HG03342 (cell line): Measurements from ENCODE around the gene DIMT1.

Source experiments
- ATAC-seq: cut with Tn5 transposase; IDR thresholded peaks from one replicate; pipeline ENCODE4 v1.9.1; 2021; ENCODE audit warnings: mild to moderate bottlenecking, moderate library complexity; ENCODE audit not compliant: unreplicated experiment

DIMT1 gene

DNA sequence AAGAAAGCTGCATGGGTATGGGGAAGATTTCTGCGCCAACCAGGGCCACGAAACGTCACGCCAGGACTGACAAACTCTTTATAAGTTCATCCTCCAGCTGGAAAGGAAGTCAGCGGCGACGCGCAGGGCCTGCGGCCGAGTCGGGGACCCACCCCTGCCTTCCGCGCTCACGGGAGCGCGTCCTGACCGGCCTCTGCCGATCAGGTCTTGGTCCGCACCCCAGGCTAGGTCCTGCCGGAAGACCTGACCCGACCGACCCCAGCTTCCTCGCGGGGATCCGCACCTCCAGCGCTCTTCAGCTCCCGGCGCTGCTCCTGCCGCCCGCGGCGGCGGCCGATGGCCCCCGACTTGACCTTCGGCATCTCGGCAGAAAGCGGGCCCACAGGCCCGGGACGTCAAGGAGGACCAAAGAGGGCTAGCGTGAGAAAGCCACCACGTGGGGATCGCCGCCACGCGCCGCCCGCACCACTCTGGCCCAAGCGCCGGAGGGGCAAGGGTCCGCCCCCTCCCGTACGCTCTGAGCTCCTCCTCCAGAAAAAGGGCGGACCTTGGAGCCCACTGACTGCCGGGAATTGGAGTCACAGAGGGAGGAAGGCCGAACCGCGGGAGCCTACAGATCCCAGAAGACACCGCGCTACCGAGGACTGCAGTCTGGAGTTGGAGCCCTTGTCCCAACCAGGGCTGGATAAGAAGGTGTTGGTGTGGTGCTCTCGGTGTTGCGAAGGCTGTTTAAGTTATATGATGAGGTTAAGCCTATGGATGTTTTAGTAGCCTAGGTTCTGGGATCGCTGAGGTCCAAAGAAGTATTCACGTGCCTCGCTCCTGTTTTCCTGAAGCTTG lies at the start of gene DIMT1:
Gene DIMT1, minus strand, starts transcription at position 495 of the 840 bp plus-strand sequence. Its CDS starts 133 bp downstream, at position 362.
- ATAC-seq: peak; percentile 97

DNA sequence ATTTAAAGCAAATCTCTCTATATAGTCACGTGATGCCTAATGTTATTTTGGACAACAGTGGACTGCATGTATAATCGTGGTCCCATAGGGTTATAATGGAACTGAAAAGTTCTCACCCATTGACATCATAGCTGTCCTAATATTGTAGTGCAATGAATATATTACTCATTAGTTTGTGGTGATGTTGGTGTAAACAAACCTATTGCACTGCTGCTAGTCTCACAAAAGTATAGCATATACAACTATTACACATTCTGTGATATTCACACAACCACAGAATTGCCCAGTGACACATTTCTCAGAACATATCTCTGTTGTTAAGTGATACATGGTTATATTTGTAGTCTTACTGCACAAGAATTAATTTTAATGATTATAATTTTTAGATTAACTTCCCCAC lies 46.6 kb upstream of the DIMT1 start:
- peak; percentile 57 for ATAC-seq

DNA sequence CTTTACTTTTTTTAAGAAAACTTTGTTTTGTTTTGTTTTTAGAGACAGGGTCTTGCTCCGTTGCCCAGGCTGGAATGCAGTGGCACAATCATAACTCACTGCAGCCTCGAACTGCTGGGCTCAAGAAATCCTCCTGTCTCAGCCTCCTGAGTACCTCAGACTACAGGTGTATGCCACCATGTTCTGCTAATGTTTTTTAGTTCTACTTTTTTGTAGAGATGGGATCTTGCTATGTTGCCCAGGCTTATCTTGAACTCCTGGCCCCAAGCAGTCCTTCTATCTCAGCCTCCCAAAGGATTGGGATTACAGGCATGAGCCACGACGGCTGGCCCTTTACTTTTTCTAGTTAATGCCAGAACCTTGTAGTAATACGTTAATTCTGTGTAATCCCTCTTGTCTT lies 44.8 kb upstream of the DIMT1 start:
- ATAC-seq: no peak

- no peak for ATAC-seq
Measured at GRCh38 chr5:62432621-62433064, 28.9 kb upstream of the DIMT1 start.

DNA sequence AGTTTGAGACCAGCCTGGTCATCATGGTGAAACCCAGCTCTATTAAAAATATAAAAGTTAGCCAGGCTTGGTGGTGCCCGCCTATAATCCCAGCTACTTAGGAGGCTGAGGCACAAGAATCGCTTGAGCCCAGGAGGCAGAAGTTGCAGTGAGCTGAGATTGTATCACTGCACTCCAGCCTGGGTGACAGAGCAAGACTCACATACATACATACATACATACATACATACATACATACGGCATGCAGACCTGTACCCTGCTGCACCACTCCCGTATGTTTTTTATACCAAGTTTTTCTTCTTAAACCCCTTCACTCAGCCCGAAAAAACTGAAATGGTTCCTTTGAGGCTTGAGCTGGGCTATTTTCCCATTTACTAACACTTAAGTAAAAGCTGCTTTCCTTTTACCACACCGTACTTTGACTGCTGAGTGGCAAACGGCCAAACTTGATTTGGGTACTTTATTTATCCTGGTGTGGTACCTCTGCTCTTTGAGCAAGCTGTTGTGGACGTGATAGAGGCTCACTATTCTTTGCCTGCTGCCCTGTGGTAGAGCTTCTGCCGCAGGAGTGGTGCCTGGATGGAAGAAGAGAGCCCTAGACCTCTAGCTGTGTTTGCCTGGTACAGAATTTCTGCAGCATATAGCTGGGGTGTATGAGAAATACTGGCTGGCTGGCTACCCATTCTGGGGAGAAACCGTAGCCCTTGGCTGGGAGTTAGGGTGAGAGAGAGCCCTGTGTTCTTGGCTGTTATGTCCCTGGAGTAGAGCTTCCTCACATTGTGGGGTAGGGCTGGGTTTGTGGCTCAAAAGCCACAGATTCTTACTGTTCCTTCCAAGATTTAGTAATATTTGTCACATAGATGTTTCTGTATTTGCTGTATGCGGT lies 28.3 kb upstream of the DIMT1 start:
- ATAC-seq: no peak

DNA sequence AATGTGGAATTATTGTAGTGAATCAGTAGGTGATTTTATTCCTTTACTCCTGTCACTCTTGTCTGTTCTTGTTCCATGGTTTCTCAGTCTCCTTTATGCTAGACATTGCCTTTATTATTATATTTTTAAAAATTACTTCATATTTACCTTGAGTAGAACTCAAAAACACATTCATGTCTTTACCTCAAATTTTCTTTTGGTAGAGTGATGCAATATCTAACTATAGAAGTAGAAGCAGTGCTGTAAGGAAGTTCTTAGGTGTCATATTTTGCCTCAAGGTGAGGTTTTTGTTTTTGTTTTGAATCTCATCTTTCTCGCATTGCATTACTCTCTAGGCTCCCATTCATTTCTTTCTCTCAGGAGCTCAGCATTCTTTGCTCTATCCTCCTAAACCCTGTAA lies 21.1 kb upstream of the DIMT1 start:
- no peak for ATAC-seq

GRCh38 chr5:62421414-62421813 lies 17.7 kb upstream of the DIMT1 start:
- no peak for ATAC-seq

GRCh38 chr5:62419609-62420008 lies 15.9 kb upstream of the DIMT1 start:
- ATAC-seq: no peak

- ATAC-seq: no peak
Measured at GRCh38 chr5:62418462-62419076, 14.9 kb upstream of the DIMT1 start.

GRCh38 chr5:62413711-62414110 lies 10.0 kb upstream of the DIMT1 start:
- ATAC-seq: no peak

GRCh38 chr5:62412549-62413329 lies 9.0 kb upstream of the DIMT1 start, which contains the start of gene IPO11:
TSS of gene IPO11 (plus strand) at chr5:62412763. CDS start at chr5:62437280, 24,517 bp downstream.
- ATAC-seq: peak; percentile 93

DNA sequence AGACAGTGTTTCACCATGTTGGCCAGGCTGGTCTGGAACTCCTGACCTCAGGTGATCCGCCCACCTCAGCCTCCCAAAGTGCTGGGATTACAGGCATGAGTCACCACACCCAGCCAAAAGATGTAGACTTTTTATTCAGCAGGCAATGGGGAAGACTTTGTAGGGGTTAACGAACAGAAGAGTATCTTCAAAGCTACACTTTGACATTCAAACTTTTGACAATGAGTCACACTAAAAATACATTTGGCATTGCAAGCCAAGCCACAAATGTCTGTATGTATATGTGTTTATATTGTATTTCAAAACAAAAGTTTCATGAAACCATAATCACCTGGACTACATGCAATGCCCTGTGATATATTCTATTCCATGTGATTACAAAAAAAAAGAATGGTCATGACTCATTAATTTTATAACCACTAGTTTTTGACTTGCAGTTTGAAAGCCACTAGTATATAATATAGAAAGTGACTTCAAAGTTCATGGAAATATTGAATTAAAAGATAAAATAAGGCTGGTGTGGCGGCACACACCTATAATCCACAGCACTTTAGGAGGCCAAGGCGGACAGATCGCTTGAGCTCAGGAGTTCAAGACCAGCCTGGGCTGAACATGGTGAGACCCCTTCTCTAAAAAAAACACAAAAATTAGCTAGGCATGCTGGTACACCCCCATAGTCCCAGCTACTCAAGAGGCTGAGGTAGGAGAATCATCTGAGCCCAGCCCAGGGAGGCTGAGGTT lies 8.3 kb downstream of the DIMT1 start:
- no peak for ATAC-seq

DNA sequence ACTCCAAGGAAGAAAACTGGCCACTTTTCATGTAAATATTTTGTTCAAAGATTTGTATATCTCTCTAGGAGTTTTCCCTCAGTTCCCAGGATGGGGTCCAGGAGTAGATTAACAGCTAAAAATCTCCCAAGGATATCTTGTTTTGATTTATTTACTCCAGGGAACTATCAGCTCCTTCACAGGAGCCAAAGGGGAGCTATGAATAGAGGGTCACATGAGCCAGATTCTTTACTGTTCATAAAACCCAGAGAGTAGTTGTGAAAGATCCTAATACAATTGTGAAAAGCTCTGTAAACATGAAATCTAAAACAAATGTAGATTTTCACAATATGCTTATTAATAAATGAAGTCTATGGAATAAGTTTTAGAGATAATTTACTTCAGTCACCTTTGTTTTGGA lies 16.9 kb downstream of the DIMT1 start:
- no peak for ATAC-seq

DNA sequence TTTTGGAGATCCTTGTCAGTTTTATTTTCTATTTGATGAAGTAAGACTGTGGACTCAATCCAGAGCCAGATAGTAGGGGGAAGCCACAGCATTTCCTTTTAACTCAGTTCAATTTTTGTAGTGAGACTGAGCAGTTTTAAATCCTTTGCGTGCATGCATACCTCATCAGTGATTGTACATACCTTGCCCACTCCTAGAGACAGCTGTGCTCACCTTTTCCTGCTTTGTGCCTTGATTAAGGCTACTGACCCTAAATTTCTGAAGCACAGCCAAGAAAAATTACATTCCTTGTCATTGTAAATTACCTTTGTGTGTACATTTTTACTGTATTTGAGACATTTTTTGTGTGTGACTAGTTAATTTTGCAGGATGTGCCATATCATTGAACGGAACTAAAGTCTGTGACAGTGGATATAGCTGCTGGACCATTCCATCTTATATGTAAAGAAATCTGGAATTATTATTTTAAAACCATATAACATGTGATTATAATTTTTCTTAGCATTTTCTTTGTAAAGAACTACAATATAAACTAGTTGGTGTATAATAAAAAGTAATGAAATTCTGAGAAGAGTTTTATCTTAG lies 17.8 kb downstream of the DIMT1 start:
- no peak for ATAC-seq

GRCh38 chr5:62385131-62385530 lies 18.6 kb downstream of the DIMT1 start:
- ATAC-seq: no peak

GRCh38 chr5:62376064-62376463 lies 27.6 kb downstream of the DIMT1 start:
- no peak for ATAC-seq

- no peak for ATAC-seq
Measured at GRCh38 chr5:62375627-62376026, 28.1 kb downstream of the DIMT1 start.

DNA sequence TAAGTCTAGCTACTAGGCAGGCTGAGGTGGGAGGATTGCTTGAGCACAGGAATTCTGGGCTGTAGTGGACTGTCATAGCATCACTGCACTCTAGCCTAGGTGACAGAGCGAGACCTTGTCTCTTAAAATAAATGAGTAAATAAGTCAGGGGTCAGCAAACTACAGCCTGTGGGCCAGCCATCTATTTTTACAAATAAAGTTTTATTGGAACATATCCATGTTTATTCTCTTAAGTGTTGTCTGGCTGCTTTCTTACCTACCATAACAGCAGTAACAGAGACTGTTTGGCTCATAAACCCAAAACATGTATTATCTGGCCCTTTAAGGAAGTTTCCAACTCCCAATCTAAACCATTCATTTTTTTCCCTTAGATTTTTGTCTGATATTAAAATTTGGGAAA lies 29.6 kb downstream of the DIMT1 start:
- no peak for ATAC-seq

DNA sequence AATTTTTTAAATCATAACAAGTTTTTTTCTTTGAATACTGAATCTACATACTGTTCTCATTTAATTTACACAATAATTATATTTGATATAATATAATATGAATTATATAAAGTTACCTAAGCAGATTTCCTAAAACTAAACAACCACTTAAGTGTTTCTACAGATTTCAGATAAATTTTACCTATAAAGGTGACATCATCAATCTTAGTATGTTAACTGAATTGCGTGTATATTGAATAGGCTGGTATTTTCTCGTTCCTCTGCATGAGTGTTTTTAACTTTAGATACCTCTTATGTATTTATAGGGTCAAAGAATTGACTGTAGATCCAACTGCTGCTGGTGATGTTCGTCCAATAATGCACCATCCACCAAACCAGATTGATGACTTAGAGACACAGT lies 30.3 kb downstream of the DIMT1 start:
- no peak for ATAC-seq
